ENCODE measurements around the gene ATP6AP2. TPM values are rescaled to one million over a fixed set of nuclear protein-coding genes. Genes with fewer than 3 reads are reported as not detected.
"Not testable (repeated sequence)": the region's sequence is repeated elsewhere in the genome, so short reads cannot be mapped to it uniquely, and the experiment has no call there.

ATP6AP2 gene
- total and polyA plus RNA-seq, 2 of the 8 experiments (the other 6 are each of a cell fraction or from before 2014, with no cell fraction given), result 66.0 to 86.2 TPM

- H4K5ac ChIP-seq (ENCODE audit: insufficient read length, low read depth, low read length); H2AK5ac ChIP-seq (ENCODE audit: low read depth, low read length); DNase-seq (ENCODE audit: low read depth in 1 of 2, low spot score in 2 of 2); H3K9ac ChIP-seq (replicated peaks in 1 of 4; ENCODE audit: extremely low read depth in 1 of 4, low read depth in 3 of 4, low read length in 3 of 4); H2BK15ac ChIP-seq (ENCODE audit: low read length); H3K27ac ChIP-seq (ENCODE audit: low read depth, low read length); H3K27me3 ChIP-seq (replicated peaks in 1 of 4; ENCODE audit: control insufficient read depth in 3 of 4, extremely low read depth in 1 of 4, insufficient read depth in 3 of 4, low read length in 3 of 4); H2AFZ ChIP-seq (ENCODE audit: low read length); H4K20me1 ChIP-seq (replicated peaks in 1 of 2; ENCODE audit: control insufficient read depth in 1 of 2, insufficient read depth in 2 of 2, low read length in 2 of 2); H4K8ac ChIP-seq (ENCODE audit: extremely low read depth, insufficient read depth, low read length); H3K14ac ChIP-seq (ENCODE audit: insufficient read length); H3K4ac ChIP-seq (replicated peaks; ENCODE audit: insufficient read length, low read depth, low read length); H2BK120ac ChIP-seq (replicated peaks; ENCODE audit: low read depth, low read length); H3K79me1 ChIP-seq (ENCODE audit: low read depth, low read length); H3K4me3 ChIP-seq (ENCODE audit: extremely low read depth in 1 of 4, insufficient read depth in 2 of 4, low read depth in 3 of 4, low read length in 4 of 4); H4K91ac ChIP-seq (replicated peaks; ENCODE audit: insufficient read length, low read length); H3K56ac ChIP-seq (replicated peaks; ENCODE audit: insufficient read length, low read depth, low read length); POLR2A ChIA-PET (ENCODE audit: partially characterized antibody); H3K4me1 ChIP-seq (replicated peaks in 1 of 4; ENCODE audit: control insufficient read depth in 3 of 4, insufficient read depth in 4 of 4, low read length in 3 of 4); H3K4me2 ChIP-seq (ENCODE audit: insufficient read depth in 1 of 2, low read depth in 2 of 2, low read length in 2 of 2); H2BK5ac ChIP-seq (ENCODE audit: low read depth, low read length); H2BK20ac ChIP-seq (ENCODE audit: low read length); H3K23me2 ChIP-seq (ENCODE audit: low read depth, low read length); H3K18ac ChIP-seq (ENCODE audit: extremely low read depth, low read length); H3K9me3 ChIP-seq (ENCODE audit: insufficient read depth in 2 of 2, low read depth in 1 of 2, low read length in 1 of 2); H3K23ac ChIP-seq (ENCODE audit: insufficient read length); H2BK12ac ChIP-seq (ENCODE audit: low read depth, low read length): not testable (repeated sequence)
- Histone ChIP-seq H3K79me2 (ENCODE audit: control insufficient read depth in 1 of 2, insufficient read depth in 2 of 2, low read length in 2 of 2) (peaks cover 0 to 11% of the 10 kb centered on the region in 2 experiments; a peak in 1 of 4 replicates), H3K36me3 (ENCODE audit: control insufficient read depth in 2 of 4, insufficient read depth in 4 of 4, low read length in 3 of 4) (peaks cover 0 to 15% (median 3%) of the 10 kb centered on the region in 4 experiments; a peak in 4 of 8 replicates)
- FAIRE-seq, result peak; percentile 7
- CTCF ChIA-PET (ENCODE audit: partially characterized antibody), result interaction anchor here (1.1 kb wide), 1 partner anchor 45 kb away, joined by 4 read pairs; no protein-coding TSS in a partner anchor
- WGBS, 2 experiments (ENCODE audit: extremely low coverage in 1 of 2, insufficient coverage in 1 of 2, insufficient read length in 1 of 2, insufficient replicate concordance in 2 of 2, low coverage in 1 of 2, low lambda C conversion rate in 2 of 2, missing lambda C conversion rate in 1 of 2), result 96% methylated on average over 5 of the region's 6 CpGs; no CpG with 5 or more reads in 1 of the 2 experiments
Measured at GRCh38 chrX:40589616-40590321, 9.0 kb downstream of the ATP6AP2 start.
